ENCODE measurements around the gene CENPF.

CENPF gene, protein sequence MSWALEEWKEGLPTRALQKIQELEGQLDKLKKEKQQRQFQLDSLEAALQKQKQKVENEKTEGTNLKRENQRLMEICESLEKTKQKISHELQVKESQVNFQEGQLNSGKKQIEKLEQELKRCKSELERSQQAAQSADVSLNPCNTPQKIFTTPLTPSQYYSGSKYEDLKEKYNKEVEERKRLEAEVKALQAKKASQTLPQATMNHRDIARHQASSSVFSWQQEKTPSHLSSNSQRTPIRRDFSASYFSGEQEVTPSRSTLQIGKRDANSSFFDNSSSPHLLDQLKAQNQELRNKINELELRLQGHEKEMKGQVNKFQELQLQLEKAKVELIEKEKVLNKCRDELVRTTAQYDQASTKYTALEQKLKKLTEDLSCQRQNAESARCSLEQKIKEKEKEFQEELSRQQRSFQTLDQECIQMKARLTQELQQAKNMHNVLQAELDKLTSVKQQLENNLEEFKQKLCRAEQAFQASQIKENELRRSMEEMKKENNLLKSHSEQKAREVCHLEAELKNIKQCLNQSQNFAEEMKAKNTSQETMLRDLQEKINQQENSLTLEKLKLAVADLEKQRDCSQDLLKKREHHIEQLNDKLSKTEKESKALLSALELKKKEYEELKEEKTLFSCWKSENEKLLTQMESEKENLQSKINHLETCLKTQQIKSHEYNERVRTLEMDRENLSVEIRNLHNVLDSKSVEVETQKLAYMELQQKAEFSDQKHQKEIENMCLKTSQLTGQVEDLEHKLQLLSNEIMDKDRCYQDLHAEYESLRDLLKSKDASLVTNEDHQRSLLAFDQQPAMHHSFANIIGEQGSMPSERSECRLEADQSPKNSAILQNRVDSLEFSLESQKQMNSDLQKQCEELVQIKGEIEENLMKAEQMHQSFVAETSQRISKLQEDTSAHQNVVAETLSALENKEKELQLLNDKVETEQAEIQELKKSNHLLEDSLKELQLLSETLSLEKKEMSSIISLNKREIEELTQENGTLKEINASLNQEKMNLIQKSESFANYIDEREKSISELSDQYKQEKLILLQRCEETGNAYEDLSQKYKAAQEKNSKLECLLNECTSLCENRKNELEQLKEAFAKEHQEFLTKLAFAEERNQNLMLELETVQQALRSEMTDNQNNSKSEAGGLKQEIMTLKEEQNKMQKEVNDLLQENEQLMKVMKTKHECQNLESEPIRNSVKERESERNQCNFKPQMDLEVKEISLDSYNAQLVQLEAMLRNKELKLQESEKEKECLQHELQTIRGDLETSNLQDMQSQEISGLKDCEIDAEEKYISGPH (N-terminal part only)

DNA sequence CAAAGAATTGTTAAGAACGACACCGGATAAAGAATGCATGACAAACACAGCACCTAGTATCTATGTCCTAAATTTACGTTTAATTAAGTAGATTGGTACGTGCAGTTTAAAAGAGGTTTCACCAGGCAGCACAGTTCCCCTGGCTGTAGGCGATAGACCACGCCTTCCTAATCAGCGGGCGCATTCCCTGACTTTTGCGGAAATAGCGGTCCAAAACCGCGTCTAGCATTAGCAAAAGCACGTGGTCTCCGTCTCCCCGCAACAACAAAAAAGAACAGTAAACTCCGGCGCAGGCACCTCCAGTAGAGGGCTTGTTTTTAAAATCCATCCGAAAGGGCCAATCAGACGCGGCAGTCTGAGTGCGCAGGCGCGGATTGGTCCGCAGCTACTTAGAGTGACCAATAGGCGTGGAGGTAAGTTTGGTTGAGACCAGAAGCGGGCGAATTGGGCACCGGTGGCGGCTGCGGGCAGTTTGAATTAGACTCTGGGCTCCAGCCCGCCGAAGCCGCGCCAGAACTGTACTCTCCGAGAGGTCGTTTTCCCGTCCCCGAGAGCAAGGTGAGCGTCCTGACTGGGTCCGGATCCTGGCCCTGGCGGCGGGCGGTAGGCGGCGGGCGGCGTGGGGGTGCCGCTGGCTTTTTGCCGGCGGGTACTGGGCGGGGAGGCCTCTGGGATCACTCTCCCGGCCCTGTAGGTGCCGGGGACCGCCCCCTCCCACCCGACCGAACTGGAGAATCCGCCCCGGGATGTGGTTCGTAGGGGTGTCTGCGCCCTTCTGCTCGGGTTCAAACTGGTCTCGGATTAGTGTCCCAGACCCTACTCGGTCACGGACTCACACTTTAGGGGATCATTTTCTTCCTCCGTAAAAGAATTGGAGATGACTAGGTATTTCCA, at the start of gene CENPF:
Gene CENPF (plus strand): TSS at position 432 of the 894 bp plus-strand sequence. CDS start 10,560 bp downstream, outside the sequence.
- peaks cover 0 to 7% (median 0%) of the 10 kb centered on the region in 11 experiments; a peak in 1 of 22 replicates for H4K20me1 ChIP-seq
- H3K9me3 ChIP-seq (replicated peaks in 1 of 11) = peaks cover 0 to 28% (median 16%) of the 10 kb centered on the region in 11 experiments; a peak in 15 of 22 replicates
- H3K4me2 ChIP-seq = peak within 1 kb of the TSS; percentile 84 to 96 (median 90)
- peaks cover 10 to 20% (median 13%) of the 10 kb centered on the region in 10 experiments; a peak in 18 of 20 replicates for H3K4me1 ChIP-seq
- H3K9ac ChIP-seq = peak within 1 kb of the TSS; percentile 72 to 91 (median 87)
- H3K27me3 ChIP-seq = no peaks in the 10 kb centered on the region
- peaks cover 0 to 31% (median 27%) of the 10 kb centered on the region in 11 experiments; a peak in 18 of 22 replicates for H3K36me3 ChIP-seq
- TF ChIP-seq Cebpa-rat (IDR thresholded peaks at IDR 0.05) = no peak
- peak within 1 kb of the TSS; percentile 71 to 96 (median 88) for H3K4me3 ChIP-seq
- peak within 1 kb of the TSS in 10 of 11 experiments; percentile 13 to 91 (median 88); a peak in 20 of 22 replicates for H3K27ac ChIP-seq

DNA sequence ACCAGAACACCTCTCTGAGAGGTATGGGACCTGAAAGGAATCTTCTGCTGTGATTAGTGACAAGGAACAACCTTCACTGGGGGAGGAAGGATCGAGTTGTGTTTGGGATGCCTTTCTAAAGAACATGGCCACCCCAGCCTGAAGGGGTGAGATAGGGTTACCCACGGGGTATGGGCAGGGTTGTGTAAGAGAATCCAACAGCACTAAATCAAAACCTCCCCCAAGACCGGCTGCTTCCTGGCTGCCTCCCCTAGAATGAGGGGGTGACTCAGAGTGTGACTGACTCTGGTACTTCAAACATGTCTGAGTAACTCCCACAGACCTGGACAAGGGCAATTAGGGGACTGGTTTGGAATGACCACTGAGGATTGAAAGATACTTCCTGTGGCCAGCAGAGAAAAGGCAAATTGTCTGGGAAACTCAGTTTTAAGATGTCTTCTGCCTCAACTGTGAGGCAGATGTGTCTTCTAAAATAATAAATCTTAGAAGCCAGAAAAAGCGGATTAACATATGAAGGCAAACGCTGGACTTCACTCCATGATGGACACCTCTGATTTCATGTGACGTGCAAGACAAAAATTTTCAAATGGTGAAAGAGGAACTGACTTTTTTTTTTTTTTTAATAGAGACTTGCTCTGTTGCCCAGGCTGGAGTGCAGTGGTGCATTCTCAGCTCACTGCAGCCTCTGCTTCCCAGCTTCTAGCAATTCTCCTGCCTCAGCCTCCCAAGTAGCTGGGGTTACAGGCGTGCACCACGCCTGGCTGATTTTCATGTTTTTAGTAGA, 44.9 kb upstream of the CENPF start:
- H3K27ac ChIP-seq = peak overlapping the region in 2 of 11 experiments; percentile 22 to 44; a peak in 3 of 22 replicates

DNA sequence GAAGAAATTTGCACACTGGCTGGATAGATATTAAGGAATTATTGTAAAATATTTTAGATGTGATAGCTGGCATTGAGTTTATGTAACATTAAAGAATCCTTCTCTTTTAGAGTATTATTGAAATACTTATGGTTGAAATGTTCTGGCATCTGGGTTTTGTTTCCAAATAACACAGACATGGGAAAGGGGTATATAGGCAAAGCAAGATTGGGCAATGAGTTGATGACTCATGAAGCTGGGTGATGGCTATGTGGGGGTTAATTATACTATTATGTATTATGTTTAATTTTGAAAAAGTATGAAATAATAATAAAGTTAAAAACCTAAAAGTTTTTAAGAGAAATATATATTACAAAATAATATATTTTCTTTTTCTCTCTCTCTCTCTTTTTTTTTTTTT, 39.1 kb upstream of the CENPF start:
- Histone ChIP-seq H3K9ac (no peak overlapping the region), H3K27ac (no peak overlapping the region), H4K20me1 (no peaks in the 10 kb centered on the region), H3K36me3 (no peaks in the 10 kb centered on the region), H3K4me2 (no peak overlapping the region), H3K4me3 (no peak overlapping the region), H3K27me3 (no peaks in the 10 kb centered on the region), H3K9me3 (replicated peaks in 1 of 11) (no peaks in the 10 kb centered on the region; a peak in 1 of 22 replicates), H3K4me1 (no peaks in the 10 kb centered on the region)
- TF ChIP-seq Cebpa-rat (IDR thresholded peaks at IDR 0.05) = no peak

More for the DNA sequence above, 44.9 kb upstream of the CENPF start:
- Histone ChIP-seq H4K20me1 (no peaks in the 10 kb centered on the region), H3K9ac (no peak overlapping the region), H3K4me3 (no peak overlapping the region), H3K36me3 (no peaks in the 10 kb centered on the region), H3K4me1 (peaks cover 0 to 11% (median 7%) of the 10 kb centered on the region in 10 experiments; a peak in 12 of 20 replicates), H3K4me2 (peak overlapping the region in 8 of 11 experiments; percentile 16 to 57 (median 37); a peak in 12 of 22 replicates), H3K9me3 (replicated peaks in 1 of 11) (no peaks in the 10 kb centered on the region; a peak in 1 of 22 replicates), H3K27me3 (peaks cover 0 to 6% (median 2%) of the 10 kb centered on the region in 11 experiments; a peak in 8 of 22 replicates)
- no peak for TF ChIP-seq Cebpa-rat (IDR thresholded peaks at IDR 0.05)

DNA sequence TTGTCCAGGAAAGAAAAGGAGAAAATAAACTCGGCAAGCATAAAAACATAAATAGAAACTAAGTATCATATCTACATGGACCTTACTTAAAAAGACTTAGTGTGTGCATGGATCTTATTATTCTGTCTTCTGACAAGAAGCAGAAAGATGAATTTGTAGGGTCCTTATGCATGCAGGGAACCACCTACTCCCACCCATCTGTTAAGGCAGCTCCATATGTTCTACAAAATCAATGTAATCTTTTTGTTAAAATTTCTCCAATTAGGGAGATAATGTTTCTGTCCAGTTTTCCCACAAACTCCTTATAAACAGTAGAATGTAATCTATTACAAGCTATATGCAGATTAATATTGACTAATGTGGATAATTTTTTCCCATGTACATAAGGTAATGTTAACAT, 37.7 kb upstream of the CENPF start:
- no peaks in the 10 kb centered on the region for H4K20me1 ChIP-seq
- H3K9ac ChIP-seq = no peak overlapping the region
- H3K4me1 ChIP-seq = no peaks in the 10 kb centered on the region
- no peaks in the 10 kb centered on the region for H3K36me3 ChIP-seq
- no peak overlapping the region for H3K4me3 ChIP-seq
- no peak overlapping the region for H3K4me2 ChIP-seq
- no peaks in the 10 kb centered on the region; a peak in 1 of 22 replicates for H3K9me3 ChIP-seq (replicated peaks in 1 of 11)
- no peaks in the 10 kb centered on the region for H3K27me3 ChIP-seq
- no peak for TF ChIP-seq Cebpa-rat (IDR thresholded peaks at IDR 0.05)
- no peak overlapping the region for H3K27ac ChIP-seq

DNA sequence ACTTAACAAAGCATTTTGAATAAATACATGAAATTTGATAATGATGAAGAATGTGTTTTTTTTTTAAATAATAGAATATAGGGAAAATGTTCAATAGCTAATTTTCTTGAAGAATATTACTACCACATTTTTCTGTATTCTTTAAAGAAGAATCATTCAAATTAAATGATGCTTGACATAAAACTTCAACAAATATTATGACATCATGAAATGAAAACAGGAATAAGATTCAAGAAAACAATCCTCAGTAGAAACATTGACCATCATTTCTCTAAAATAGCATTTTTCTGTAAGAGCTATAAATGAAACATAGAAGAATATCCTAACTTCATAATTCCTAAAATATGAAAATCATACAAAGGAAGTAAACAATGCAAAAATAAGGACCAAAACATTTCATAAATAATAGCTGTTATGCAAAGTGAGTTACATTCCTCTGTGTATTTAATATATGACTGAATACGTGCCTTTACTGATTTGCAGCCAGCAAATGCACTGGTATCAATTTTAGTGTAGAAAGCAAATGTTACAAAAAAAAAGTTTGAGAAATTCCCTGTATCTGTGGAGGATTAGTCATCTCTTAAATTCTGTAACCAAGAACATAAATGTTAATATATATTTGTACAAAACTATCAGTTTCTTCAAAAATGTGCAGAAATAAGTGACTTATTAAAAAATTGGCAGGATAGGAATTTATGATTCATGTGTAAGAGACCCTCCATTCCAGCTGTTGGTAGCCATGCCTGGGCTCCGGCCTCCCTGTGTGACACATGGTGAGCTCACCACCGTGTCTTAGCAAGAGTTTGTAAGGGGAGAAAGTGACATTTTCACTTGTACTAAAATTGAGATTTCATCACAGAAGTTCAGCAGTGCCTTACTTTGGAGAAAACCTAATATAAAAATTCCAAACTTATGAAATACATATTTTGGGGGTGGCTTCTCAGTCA, 36.6 kb upstream of the CENPF start:
- Histone ChIP-seq H3K9ac (no peak overlapping the region), H3K27ac (no peak overlapping the region), H3K4me2 (no peak overlapping the region), H3K9me3 (replicated peaks in 1 of 11) (no peaks in the 10 kb centered on the region; a peak in 1 of 22 replicates), H3K4me1 (no peaks in the 10 kb centered on the region), H3K36me3 (no peaks in the 10 kb centered on the region), H3K27me3 (no peaks in the 10 kb centered on the region), H3K4me3 (no peak overlapping the region), H4K20me1 (no peaks in the 10 kb centered on the region)
- no peak for TF ChIP-seq Cebpa-rat (IDR thresholded peaks at IDR 0.05)

DNA sequence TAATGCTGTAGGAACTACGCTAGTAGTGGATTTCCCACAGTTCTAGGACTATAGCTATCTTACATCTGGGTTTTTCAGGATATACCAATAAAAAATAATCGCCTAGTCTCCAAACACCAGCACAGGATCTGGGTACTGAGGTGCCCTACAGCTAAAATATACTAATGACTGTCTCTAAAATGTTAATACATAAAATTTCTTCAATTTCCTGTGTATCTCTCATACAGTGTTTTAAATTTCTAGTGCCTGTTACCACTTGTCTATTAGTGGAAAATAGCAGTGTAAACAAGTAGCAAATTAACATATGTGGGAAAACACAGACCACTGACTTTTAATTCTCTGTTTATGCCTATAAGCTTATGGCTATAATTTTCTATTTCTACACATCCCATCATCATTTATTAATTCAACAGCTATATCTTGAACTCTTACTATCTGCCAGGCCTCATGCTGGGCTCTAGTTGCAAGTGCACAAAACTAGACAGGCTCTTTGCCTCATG, 35.5 kb upstream of the CENPF start:
- no peaks in the 10 kb centered on the region for H3K27me3 ChIP-seq
- no peak overlapping the region for H3K4me3 ChIP-seq
- no peak for TF ChIP-seq Cebpa-rat (IDR thresholded peaks at IDR 0.05)
- no peak overlapping the region for H3K27ac ChIP-seq
- no peak overlapping the region for H3K4me2 ChIP-seq
- H3K9me3 ChIP-seq (replicated peaks in 1 of 11) = no peaks in the 10 kb centered on the region; a peak in 1 of 22 replicates
- H4K20me1 ChIP-seq = no peaks in the 10 kb centered on the region
- H3K9ac ChIP-seq = no peak overlapping the region
- H3K36me3 ChIP-seq = no peaks in the 10 kb centered on the region
- no peaks in the 10 kb centered on the region for H3K4me1 ChIP-seq
